ENCODE results near the gene CFAP99. TPM values are rescaled to one million over a fixed set of nuclear protein-coding genes. Genes with fewer than 3 reads are reported as not detected.

CFAP99 gene
- total RNA-seq, 1 donor = not detected

- TF ChIP-seq CTCF (IDR thresholded peaks at IDR 0.05; ENCODE audit: insufficient read depth, low read depth, low read length) = no peak
- no peak overlapping the region for H3K4me3 ChIP-seq (ENCODE audit: low read depth, low read length)
- no peak for DNase-seq (ENCODE audit: low read depth)
Measured at GRCh38 chr4:2411786-2412510, 6.8 kb upstream of the CFAP99 start.

- no peak for DNase-seq (ENCODE audit: low read depth)
- H3K4me3 ChIP-seq (ENCODE audit: low read depth, low read length) = peak overlapping the region; percentile 44
- no peak for TF ChIP-seq CTCF (IDR thresholded peaks at IDR 0.05; ENCODE audit: insufficient read depth, low read depth, low read length)
Measured at GRCh38 chr4:2412534-2412884, 6.2 kb upstream of the CFAP99 start.

- DNase-seq (ENCODE audit: low read depth) = peak; percentile 90
- peak; percentile 54 for TF ChIP-seq CTCF (IDR thresholded peaks at IDR 0.05; ENCODE audit: insufficient read depth, low read depth, low read length)
- peak overlapping the region; percentile 44 for H3K4me3 ChIP-seq (ENCODE audit: low read depth, low read length)
Measured at GRCh38 chr4:2412885-2413716, 5.7 kb upstream of the CFAP99 start.

- TF ChIP-seq CTCF (IDR thresholded peaks at IDR 0.05; ENCODE audit: insufficient read depth, low read depth, low read length) = no peak
- DNase-seq (ENCODE audit: low read depth) = no peak
- no peak overlapping the region for H3K4me3 ChIP-seq (ENCODE audit: low read depth, low read length)
Measured at GRCh38 chr4:2413821-2414610, 4.7 kb upstream of the CFAP99 start.

- H3K4me3 ChIP-seq (ENCODE audit: low read depth, low read length) = no peak overlapping the region
- no peak for TF ChIP-seq CTCF (IDR thresholded peaks at IDR 0.05; ENCODE audit: insufficient read depth, low read depth, low read length)
- no peak for DNase-seq (ENCODE audit: low read depth)
Measured at GRCh38 chr4:2415213-2415612, 3.5 kb upstream of the CFAP99 start.

- H3K4me3 ChIP-seq (ENCODE audit: low read depth, low read length) = peak overlapping the region; percentile 52
- no peak for DNase-seq (ENCODE audit: low read depth)
- TF ChIP-seq CTCF (IDR thresholded peaks at IDR 0.05; ENCODE audit: insufficient read depth, low read depth, low read length) = no peak
Measured at GRCh38 chr4:2415881-2416563, 2.7 kb upstream of the CFAP99 start.

Measured in fibroblast of villous mesenchyme (primary cell).